NT2/D1 (cell line): ENCODE measurements around the gene FOXO3.

Experiments
- YY1 ChIP-seq: IDR thresholded peaks from 2 replicates; pipeline ENCODE4 v1.6.1; 2011; ENCODE audit not compliant: insufficient read length, insufficient read depth
- ZNF274 ChIP-seq: IDR thresholded peaks from 2 replicates; pipeline ENCODE4 v1.6.1; 2011; ENCODE audit warnings: mild to moderate bottlenecking, low read depth, low read length

- TF ChIP-seq YY1 (no peak), ZNF274 (no peak)
These were observed 15.3 kb downstream of the FOXO3 start for GRCh38 chr6:108575905-108576494.
